GM21576 (cell line): ENCODE data around the gene KLF3.

Source experiments
- ATAC-seq: cut with Tn5 transposase; IDR thresholded peaks from one replicate; pipeline ENCODE4 v1.9.1; 2021; ENCODE audit warnings: mild to moderate bottlenecking, moderate library complexity; ENCODE audit not compliant: unreplicated experiment

The KLF3 gene

GRCh38 chr4:38735870-38736269 is 71.9 kb downstream of the KLF3 start:
- no peak for ATAC-seq

GRCh38 chr4:38738940-38739803 is 75.2 kb downstream of the KLF3 start:
- no peak for ATAC-seq

- no peak for ATAC-seq
These were observed 76.3 kb downstream of the KLF3 start for GRCh38 chr4:38740303-38740702.

GRCh38 chr4:38743866-38744265 is 79.9 kb downstream of the KLF3 start:
- no peak for ATAC-seq

- ATAC-seq: no peak
These were observed 81.9 kb downstream of the KLF3 start for GRCh38 chr4:38745881-38746280.

GRCh38 chr4:38747629-38748028 is 83.6 kb downstream of the KLF3 start:
- ATAC-seq: no peak

- no peak for ATAC-seq
These were observed 85.3 kb downstream of the KLF3 start for GRCh38 chr4:38749336-38749735.
